ENCODE measurements around the gene HIVEP1. TPM values are rescaled to one million over a fixed set of nuclear protein-coding genes. Genes with fewer than 3 reads are reported as not detected.

Gene HIVEP1
- total RNA-seq, 2 donors from 2014 or later = 63.4 to 70.0 TPM

DNA sequence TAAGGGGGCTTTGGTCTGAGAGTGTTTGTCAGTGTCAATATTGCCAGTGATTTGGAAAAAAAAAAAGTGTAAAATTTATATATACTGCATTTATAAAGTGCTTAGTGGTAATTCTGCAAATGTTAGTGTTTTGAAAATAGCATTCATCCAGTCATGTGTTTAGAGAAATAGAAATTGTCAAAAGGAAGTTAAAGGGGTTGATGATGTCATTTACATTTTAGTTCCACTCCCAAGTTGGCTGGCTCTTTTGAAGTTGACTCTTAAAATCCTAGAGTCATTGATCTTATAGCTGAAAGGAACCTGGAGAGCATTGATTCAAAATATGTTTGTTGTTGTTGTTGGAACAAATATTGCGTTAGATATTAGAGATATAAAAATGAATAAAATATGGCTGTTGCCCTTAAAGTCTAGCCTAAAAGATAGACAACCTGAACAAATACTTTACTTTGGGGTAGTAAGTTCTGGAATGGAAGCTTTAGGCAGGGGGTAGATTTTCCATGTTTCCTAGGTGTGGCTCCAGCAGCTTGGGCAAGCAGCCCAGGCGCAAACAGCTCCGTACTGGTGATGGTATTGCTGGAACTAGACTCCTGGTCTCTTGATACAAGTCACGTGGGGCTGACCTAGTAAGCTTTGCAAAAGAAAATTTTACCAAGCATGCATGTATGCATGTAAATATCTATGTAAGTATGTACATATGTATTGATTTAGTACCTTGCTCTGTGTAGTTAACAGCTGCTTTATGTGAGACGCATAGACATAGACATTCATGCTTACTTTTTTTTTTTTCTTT is 46.3 kb downstream of the HIVEP1 start:
- peaks cover 32% of the 10 kb centered on the region for H3K4me1 Mint-ChIP-seq
- peak overlapping the region; percentile 28 for H3K4me3 Mint-ChIP-seq
- H3K9me3 ChIP-seq (ENCODE audit: control insufficient read depth, low read length, poor library complexity, severe bottlenecking) = no peaks in the 10 kb centered on the region
- peak overlapping the region; percentile 96 for H3K27ac Mint-ChIP-seq
- ATAC-seq (no peak), DNase-seq (no peak)
- H3K27me3 Mint-ChIP-seq = no peaks in the 10 kb centered on the region
- peaks cover 5% of the 10 kb centered on the region for H3K36me3 Mint-ChIP-seq (ENCODE audit: low read depth)

DNA sequence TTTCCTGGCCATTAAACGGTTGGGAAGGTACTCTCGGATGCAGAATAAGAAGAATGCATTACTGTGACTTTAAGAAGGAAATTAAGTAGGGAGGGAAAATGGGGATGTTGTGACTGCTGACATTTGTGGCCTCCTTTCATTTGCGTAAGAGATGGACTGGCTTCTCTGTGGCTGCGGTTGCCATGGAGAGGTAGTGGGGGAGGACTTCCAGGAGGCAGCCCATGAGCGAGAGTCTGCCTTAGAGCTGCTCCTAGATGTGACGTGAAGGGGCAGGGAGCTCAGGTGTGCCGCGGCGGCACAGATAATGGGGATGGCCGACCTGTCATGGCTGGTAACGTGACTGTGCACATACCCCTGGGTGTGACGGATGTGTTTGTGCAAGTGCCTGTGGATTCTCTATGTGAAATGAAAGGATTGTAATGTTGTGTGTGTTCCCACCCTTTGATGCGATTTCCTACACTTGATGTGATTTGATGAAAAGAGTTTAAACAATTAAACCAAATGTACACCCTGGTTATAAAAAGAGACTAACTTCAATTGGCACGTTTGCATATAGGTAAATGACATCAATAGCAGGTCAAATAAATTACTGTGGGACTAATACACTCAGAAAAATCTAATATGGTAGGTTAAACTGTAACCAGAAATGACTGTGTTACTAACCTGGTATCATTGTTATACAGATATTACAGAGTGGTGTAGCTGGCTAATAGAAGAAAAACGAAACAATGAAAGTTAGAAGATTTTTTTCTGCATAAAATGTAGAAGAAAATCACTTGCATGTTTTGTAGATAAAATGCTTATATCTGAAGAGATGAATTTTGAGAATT is 48.9 kb downstream of the HIVEP1 start:
- Mint-ChIP-seq H3K27me3 (no peaks in the 10 kb centered on the region), H3K4me3 (peak overlapping the region; percentile 92), H3K36me3 (ENCODE audit: low read depth) (peaks cover 7% of the 10 kb centered on the region), H3K4me1 (peaks cover 46% of the 10 kb centered on the region), H3K27ac (peak overlapping the region; percentile 96)
- ATAC-seq (peak; percentile 97), DNase-seq (peak; percentile 67 to 80 (median 77))
- no peaks in the 10 kb centered on the region for H3K9me3 ChIP-seq (ENCODE audit: control insufficient read depth, low read length, poor library complexity, severe bottlenecking)

DNA sequence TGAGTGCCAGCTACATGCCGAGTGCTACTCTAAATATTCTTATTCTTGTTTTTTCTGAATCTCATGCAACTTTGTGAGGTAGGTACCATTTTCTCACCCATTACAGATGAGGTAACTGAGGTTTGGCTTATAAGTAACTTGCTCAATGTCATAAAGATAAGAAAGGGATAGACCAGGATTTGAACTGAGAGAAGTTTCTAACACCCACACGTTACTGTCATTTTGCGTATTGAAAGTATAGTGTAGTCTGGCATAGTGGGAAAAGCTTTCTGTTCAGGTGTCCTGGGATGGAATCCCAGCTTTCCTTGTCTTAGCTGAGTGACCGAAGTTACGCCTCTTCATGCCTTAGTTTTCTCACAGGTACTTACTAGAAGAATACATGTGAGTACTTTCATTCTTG is 50.5 kb downstream of the HIVEP1 start:
- Mint-ChIP-seq H3K36me3 (ENCODE audit: low read depth) (peaks cover 9% of the 10 kb centered on the region), H3K4me1 (peaks cover 46% of the 10 kb centered on the region), H3K27me3 (no peaks in the 10 kb centered on the region), H3K27ac (no peak overlapping the region), H3K4me3 (no peak overlapping the region)
- no peaks in the 10 kb centered on the region for H3K9me3 ChIP-seq (ENCODE audit: control insufficient read depth, low read length, poor library complexity, severe bottlenecking)
- no peak for ATAC-seq
- DNase-seq = no peak

DNA sequence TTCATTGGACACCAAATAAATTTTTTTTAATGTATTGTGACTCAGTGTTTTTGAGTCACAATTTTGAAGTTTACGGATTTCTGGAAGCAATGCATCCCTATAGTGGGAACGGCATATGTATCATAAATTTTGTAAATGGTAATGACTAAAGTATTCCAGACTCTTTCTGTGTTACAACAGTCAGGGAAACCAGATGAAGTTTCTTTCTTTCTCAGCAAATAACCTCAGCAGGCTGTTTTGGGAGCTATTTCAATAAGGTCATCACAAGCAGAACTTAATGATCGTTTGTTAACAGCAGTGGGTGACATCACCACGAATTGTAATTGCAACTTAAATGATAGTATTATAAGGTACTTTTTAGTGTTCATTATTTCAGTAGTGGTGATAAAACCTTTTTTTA is 52.0 kb downstream of the HIVEP1 start:
- no peak for DNase-seq
- H3K4me1 Mint-ChIP-seq = peaks cover 43% of the 10 kb centered on the region
- no peaks in the 10 kb centered on the region for H3K27me3 Mint-ChIP-seq
- H3K4me3 Mint-ChIP-seq = no peak overlapping the region
- no peak for ATAC-seq
- peak overlapping the region; percentile 24 for H3K27ac Mint-ChIP-seq
- no peaks in the 10 kb centered on the region for H3K9me3 ChIP-seq (ENCODE audit: control insufficient read depth, low read length, poor library complexity, severe bottlenecking)
- H3K36me3 Mint-ChIP-seq (ENCODE audit: low read depth) = peaks cover 10% of the 10 kb centered on the region

DNA sequence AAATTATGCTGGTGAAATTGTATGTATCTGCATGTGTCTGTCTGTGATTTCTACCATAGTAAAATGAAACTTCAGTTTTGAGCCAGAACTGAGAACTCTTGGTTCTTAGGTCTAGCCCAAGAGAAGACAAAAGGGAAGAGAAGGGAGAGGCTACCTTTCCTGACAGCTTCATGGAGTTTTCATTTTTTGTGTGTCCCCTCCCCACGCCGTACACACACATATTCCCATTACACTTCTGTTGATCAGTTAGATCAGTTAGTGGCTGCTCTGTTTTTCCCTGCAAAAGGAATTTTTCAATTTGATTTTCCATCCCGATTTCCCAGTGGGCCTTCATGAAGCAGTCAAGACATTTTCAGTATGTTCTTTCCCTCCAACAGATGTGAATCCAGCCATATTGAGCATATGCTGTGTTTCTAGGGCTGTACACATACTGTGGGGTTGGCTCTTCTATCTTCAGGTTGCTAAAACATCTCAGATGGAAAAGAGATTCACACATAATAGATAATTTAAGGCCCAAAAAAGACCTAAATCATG is 52.5 kb downstream of the HIVEP1 start:
- DNase-seq = no peak
- Mint-ChIP-seq H3K27me3 (no peaks in the 10 kb centered on the region), H3K36me3 (ENCODE audit: low read depth) (peaks cover 8% of the 10 kb centered on the region), H3K4me3 (no peak overlapping the region), H3K4me1 (peaks cover 39% of the 10 kb centered on the region), H3K27ac (peak overlapping the region; percentile 24)
- no peaks in the 10 kb centered on the region for H3K9me3 ChIP-seq (ENCODE audit: control insufficient read depth, low read length, poor library complexity, severe bottlenecking)
- no peak for ATAC-seq

DNA sequence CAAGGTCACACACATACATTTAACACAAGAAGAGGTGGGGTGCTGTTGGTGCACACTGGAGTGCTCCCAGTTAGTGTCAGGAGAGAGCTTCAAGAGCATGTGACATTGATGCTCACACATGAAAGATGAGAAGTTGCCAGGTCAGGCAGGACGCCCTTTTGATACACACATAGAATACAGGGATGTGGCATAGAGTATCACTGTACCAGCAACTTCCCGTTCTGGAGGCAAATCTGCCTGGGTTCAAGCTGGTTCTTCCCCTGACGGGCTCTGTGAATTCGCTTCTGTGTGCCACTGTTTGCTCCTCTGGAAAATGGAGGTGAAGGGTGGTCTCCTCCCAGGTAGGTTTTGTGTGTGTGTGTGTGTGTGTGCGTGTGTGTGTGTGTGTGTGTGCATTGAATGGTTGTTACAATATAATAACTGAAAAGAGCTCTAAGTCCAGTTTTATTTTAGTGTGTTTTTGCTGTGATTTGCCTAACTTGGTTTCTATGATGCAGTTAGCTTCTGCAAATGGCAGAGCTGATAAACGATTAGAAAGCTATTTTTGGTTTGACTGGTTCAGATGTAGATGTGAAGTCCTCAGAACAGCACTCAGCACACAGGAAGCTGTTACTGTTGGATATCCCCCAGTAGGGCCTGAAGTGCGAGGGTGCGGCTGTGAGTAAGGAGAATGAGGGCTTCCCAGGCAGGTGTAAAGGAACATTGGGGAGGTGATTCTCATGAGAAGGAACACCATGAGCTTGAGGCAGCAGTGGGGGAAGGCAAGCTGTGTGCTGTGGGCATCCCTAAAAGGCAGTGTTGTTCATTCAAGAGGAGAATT is 53.4 kb downstream of the HIVEP1 start:
- Mint-ChIP-seq H3K27ac (peak overlapping the region; percentile 46), H3K36me3 (ENCODE audit: low read depth) (peaks cover 8% of the 10 kb centered on the region), H3K27me3 (no peaks in the 10 kb centered on the region), H3K4me1 (peaks cover 36% of the 10 kb centered on the region), H3K4me3 (peak overlapping the region; percentile 37)
- ATAC-seq = peak; percentile 20
- H3K9me3 ChIP-seq (ENCODE audit: control insufficient read depth, low read length, poor library complexity, severe bottlenecking) = no peaks in the 10 kb centered on the region
- DNase-seq = no peak

DNA sequence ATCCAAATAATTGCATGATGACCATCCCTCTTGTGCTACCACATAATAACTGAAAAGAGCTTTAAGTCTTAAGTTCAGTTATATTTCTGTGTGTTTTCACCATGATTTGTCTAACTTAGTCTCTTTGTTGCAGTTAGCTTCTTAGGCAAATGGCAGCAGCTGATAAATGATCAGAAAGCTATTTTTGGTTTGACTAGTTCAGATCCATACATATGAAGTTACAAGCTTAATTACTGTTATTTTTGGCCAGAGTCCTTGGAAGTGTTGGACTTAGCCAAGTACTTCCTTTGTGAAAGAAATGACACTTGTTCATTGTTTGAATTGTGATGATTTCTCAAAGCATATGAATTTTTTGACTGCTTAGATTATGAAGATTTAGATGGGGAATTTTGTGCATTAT is 54.2 kb downstream of the HIVEP1 start:
- Mint-ChIP-seq H3K4me1 (peaks cover 36% of the 10 kb centered on the region), H3K27ac (peak overlapping the region; percentile 46), H3K4me3 (no peak overlapping the region), H3K36me3 (ENCODE audit: low read depth) (peaks cover 5% of the 10 kb centered on the region), H3K27me3 (no peaks in the 10 kb centered on the region)
- ATAC-seq (no peak), DNase-seq (no peak)
- no peaks in the 10 kb centered on the region for H3K9me3 ChIP-seq (ENCODE audit: control insufficient read depth, low read length, poor library complexity, severe bottlenecking)

DNA sequence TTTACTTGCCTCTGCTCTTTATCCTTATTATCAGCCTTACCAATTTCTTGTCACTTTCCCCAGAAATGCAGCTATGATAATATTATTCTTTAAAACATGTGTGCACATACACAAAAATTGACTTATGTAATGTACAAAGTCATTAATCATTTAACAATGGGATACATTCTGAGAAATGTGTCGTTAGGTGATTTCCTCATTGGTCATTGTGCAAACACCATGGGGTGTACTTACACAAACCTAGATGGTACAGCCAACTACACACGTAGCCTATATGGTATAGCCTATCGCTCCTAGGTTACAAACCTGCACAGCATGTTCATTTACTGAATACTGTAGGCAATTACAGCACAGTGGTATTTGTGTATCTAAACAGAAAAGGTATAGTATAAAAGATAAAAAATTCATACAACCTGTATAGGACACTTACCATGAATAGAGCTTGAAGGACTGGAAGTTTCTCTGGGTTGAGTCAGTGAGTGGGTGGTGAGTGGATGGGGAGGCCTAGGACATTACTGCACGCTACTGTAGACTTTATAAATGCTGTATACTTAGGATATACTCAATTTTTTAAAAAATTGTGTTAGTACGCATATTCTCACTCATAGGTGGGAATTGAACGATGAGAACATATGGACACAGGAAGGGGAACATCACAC is 56.9 kb downstream of the HIVEP1 start:
- no peak for ATAC-seq
- no peak for DNase-seq

DNA sequence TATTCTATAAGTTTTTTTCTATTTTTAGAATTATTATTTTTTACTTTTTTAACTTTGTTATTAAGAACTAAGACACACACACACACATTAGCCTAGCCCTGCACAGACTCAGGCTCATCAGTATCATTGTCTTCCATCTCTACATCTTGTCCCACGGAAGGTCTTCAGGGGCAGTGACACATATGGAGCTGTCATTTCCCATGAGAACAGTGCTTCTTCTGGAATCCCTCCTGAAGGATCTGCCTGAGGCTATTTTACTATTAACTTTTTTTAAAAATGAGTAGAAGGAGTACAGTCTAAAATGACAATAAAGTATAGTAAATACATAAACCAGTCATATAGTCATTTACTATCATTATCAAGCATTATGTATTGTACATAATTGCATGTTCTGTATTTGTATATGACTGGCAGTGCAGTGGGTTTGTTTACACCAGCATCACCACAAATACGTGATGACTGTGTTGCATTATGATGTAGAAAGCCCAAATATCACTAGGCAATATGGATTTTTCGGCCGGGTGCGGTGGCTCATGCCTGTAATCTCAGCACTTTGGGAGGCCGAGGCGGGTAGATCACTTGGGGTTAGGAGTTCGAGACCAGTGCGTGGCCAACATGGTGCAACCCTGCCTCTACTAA is 57.9 kb downstream of the HIVEP1 start:
- Mint-ChIP-seq H3K27ac (peak overlapping the region; percentile 86), H3K27me3 (no peaks in the 10 kb centered on the region), H3K36me3 (ENCODE audit: low read depth) (peaks cover 5% of the 10 kb centered on the region), H3K4me3 (no peak overlapping the region), H3K4me1 (peaks cover 37% of the 10 kb centered on the region)
- H3K9me3 ChIP-seq (ENCODE audit: control insufficient read depth, low read length, poor library complexity, severe bottlenecking) = no peaks in the 10 kb centered on the region
- ATAC-seq (no peak), DNase-seq (no peak)

More for the DNA sequence above, 56.9 kb downstream of the HIVEP1 start:
- peaks cover 7% of the 10 kb centered on the region for H3K36me3 Mint-ChIP-seq (ENCODE audit: low read depth)
- H3K4me1 Mint-ChIP-seq = peaks cover 42% of the 10 kb centered on the region
- no peak overlapping the region for H3K27ac Mint-ChIP-seq
- no peaks in the 10 kb centered on the region for H3K9me3 ChIP-seq (ENCODE audit: control insufficient read depth, low read length, poor library complexity, severe bottlenecking)
- no peaks in the 10 kb centered on the region for H3K27me3 Mint-ChIP-seq
- H3K4me3 Mint-ChIP-seq = no peak overlapping the region

DNA sequence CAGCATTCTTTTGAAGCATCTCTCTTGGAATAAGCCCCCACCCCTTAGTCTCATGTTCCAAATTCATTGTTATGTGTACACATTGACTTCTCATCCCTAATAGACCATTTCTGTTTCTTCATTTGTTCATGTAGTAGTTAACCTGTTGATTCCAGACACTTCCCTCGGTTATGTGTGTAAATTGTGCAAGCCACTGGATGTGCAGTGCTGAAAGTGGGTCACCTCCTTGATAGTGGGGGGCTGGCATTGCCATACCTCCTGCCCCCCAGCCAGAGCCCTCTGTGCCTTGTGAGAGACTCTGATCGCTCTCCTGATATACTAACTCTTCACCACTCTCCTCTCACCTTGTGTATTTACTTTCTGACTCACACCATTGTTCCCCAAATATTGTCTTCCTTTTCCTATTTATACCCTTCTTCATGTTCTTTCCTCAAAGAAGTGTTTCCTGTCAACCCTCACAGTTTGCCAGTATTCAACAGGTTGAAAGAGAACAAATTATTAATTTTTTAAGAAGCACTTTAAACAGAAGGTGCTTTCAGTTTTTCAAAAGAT is 59.0 kb downstream of the HIVEP1 start:
- Mint-ChIP-seq H3K27ac (peak overlapping the region; percentile 86), H3K4me1 (peaks cover 32% of the 10 kb centered on the region)
- no peak for ATAC-seq

DNA sequence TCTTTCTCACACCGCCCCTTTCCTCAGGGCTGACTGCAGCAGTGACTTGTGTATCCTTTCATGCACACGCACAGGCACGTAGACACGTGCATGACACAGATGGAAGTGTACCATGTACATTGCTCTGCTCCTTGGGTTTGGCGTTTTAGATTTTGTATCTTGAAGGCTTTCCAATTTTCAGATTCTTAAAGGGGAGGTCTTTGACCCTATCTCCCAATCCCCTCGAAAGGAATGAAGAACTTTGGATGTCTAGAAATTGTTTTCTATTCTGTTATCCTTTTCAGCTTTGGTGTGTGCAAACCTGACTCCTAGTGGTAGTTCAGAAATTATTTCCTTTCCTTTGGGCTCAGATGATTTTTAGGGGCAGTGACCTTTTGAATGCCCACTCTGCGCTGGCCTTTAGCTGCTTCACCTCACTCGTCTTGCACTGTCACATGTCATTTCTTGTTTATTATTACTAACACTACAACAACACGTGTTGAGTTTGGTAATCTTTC is 63.0 kb downstream of the HIVEP1 start:
- Mint-ChIP-seq H3K4me1 (peaks cover 33% of the 10 kb centered on the region), H3K27ac (peak overlapping the region; percentile 51), H3K36me3 (ENCODE audit: low read depth) (peaks cover 2% of the 10 kb centered on the region), H3K4me3 (no peak overlapping the region), H3K27me3 (no peaks in the 10 kb centered on the region)
- ATAC-seq (peak; percentile 54), DNase-seq (no peak)
- no peaks in the 10 kb centered on the region for H3K9me3 ChIP-seq (ENCODE audit: control insufficient read depth, low read length, poor library complexity, severe bottlenecking)

More for the DNA sequence above, 59.0 kb downstream of the HIVEP1 start:
- Mint-ChIP-seq H3K36me3 (ENCODE audit: low read depth) (peaks cover 5% of the 10 kb centered on the region), H3K4me3 (peak overlapping the region; percentile 26), H3K27me3 (no peaks in the 10 kb centered on the region)
- DNase-seq = no peak
- H3K9me3 ChIP-seq (ENCODE audit: control insufficient read depth, low read length, poor library complexity, severe bottlenecking) = no peaks in the 10 kb centered on the region

Measured in T-helper 17 cell (primary cell).